HFFc6 (cell line): ENCODE data around the gene NSG2. TPM values are rescaled to one million over a fixed set of nuclear protein-coding genes. Genes with fewer than 3 reads are reported as not detected.

ENCODE experiments used
- DNase-seq: peaks from one replicate; pipeline ENCODE4 v3.0.0-alpha.2; 2018
- H3K27ac Mint-ChIP-seq: 2 replicates; pipeline ENCODE4 v1.8.0; 2020; ENCODE audit warnings: mild to moderate bottlenecking, mixed read lengths
- H3K27me3 Mint-ChIP-seq: 2 replicates; pipeline ENCODE4 v1.8.0; 2021; ENCODE audit warnings: mild to moderate bottlenecking, moderate library complexity, mixed read lengths; ENCODE audit not compliant: insufficient read depth
- H3K36me3 Mint-ChIP-seq: 2 replicates; pipeline ENCODE4 v1.8.0; 2021; ENCODE audit warnings: low read depth, mixed read lengths
- H3K4me1 Mint-ChIP-seq: 2 replicates; pipeline ENCODE4 v1.8.0; 2020; ENCODE audit warnings: low read depth, mixed read lengths
- H3K4me3 Mint-ChIP-seq: 2 replicates; pipeline ENCODE4 v1.8.0; 2020; ENCODE audit warnings: mild to moderate bottlenecking, moderate library complexity, mixed read lengths
- H3K9me3 Mint-ChIP-seq: 2 replicates; pipeline ENCODE4 v1.8.0; 2020; ENCODE audit warnings: mild to moderate bottlenecking, mixed read lengths
- CTCF ChIP-seq: fragments of 200-600 bp; sonication (generic); IDR thresholded peaks from 2 replicates; pipeline ENCODE4 v1.5.0; 2021; ENCODE audit warnings: antibody characterized with exemption, mild to moderate bottlenecking
- total RNA-seq, 6 experiments: library from RNA; stranded (reverse); fragmentation: NEBNext Ultra II Directional; extraction: Animal tissue kit (Norgen Biotek cat#: 25700); gene quantifications; 2 replicates in 1 of 6; 3 replicates in 5 of 6; pipeline ENCODE4 v1.2.3, GENCODE V29; 2021

Gene NSG2
- total RNA-seq, 6 experiments from 2014 or later = not detected

- no peak overlapping the region for H3K27ac Mint-ChIP-seq
- H3K4me1 Mint-ChIP-seq = no peaks in the 10 kb centered on the region
- H3K27me3 Mint-ChIP-seq = peaks cover 4% of the 10 kb centered on the region
- H3K4me3 Mint-ChIP-seq = no peak overlapping the region
- peaks cover 50% of the 10 kb centered on the region for H3K9me3 Mint-ChIP-seq
- H3K36me3 Mint-ChIP-seq = no peaks in the 10 kb centered on the region
- no peak for DNase-seq
- no peak for TF ChIP-seq CTCF
Observed at GRCh38 chr5:174149426-174149825, 103.9 kb downstream of the NSG2 start.

DNA sequence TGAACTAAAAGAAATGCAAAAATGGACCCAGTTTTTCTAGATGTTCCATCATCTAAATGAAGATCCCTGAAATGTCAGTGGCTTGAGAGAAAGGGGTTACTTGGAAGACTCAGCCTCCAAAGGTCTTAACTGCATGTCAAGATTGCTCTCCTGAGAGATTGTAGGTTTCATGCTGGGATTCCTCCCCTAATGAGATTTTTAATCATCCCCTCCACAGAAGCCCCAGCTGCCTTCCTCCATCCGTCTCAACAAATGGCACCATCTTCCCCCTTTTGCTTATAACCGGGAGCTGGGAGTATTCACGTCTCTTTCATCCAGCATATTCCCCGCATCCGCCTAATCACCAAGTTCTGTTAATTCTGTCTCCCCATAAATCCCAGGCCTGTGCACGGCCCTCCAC is 104.5 kb downstream of the NSG2 start:
- TF ChIP-seq CTCF = no peak
- Mint-ChIP-seq H3K36me3 (peaks cover 5% of the 10 kb centered on the region; the same call in 1 of the 2 replicates), H3K9me3 (peaks cover 51% of the 10 kb centered on the region), H3K4me3 (no peak overlapping the region), H3K4me1 (no peaks in the 10 kb centered on the region), H3K27me3 (peaks cover 2% of the 10 kb centered on the region), H3K27ac (no peak overlapping the region)
- no peak for DNase-seq

DNA sequence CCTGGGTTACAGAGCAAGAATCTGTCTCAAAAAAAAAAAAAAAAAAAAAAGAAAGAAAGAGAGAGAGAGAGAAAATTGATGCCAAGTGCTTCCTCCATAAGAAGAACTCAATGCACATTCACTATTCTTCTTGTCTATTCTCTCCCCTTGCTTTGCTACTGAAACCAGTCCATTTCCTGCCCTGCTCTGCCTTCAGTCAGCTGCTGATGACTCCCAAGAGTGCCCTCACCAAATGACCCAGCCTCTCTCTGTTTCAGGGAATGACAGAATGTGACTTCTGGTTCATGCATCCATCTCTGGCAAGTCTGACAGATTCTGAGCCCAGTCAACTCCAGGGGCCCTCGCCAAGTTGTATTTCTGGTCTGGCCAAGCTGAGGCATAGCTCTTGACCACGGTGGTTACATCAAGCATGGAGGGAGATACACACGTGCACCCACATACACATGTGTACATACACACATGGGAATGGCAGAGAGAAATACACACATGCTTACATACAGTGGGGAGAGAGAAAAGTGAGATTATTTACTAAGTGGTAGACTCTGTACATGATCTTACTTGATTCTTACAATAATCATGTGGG is 106.2 kb downstream of the NSG2 start:
- Mint-ChIP-seq H3K27ac (no peak overlapping the region), H3K36me3 (peaks cover 5% of the 10 kb centered on the region; the same call in 1 of the 2 replicates), H3K4me1 (no peaks in the 10 kb centered on the region), H3K9me3 (peaks cover 49% of the 10 kb centered on the region), H3K4me3 (no peak overlapping the region), H3K27me3 (peaks cover 2% of the 10 kb centered on the region)
- no peak for TF ChIP-seq CTCF
- DNase-seq = no peak

DNA sequence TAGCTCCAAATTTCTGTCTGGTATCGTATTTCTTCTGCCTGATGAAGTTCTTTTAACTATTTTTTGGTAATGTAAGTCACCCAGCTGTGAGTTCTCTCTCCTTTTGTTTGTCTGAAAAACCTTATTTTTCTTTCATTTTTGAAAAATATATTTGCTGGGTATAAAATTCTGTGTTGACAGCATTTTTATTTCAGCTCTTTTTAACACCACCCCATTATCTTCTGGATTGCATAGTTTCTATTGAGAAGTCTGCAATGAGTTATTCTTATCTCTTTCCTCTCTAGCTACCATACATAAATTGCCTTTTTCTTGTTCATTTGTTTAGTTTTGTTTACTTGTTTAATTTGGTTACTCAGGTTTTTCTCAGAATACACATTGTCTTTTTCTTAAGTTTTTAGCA is 109.1 kb downstream of the NSG2 start:
- Mint-ChIP-seq H3K27me3 (peaks cover 4% of the 10 kb centered on the region), H3K27ac (no peak overlapping the region), H3K9me3 (peaks cover 46% of the 10 kb centered on the region), H3K4me3 (no peak overlapping the region), H3K36me3 (peaks cover 5% of the 10 kb centered on the region; the same call in 1 of the 2 replicates), H3K4me1 (no peaks in the 10 kb centered on the region)
- DNase-seq = no peak
- TF ChIP-seq CTCF = no peak

DNA sequence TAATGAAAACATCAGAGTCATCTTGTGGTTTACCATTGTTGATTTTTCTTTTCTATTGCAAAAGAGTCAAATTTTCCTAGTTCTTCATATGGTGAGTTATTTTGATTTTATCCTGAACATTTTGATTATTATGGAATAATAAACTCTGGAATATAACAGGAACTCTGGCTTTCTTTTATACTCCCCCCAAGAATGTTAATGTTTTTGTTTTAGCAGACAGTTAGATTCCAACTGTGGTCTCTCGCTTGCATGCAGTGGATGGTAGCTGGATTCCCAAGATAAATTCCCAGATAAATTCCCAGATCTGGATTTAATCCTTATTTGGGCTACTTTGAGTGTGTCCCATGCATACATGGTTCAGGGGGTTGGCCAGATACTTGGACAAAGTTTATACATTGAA is 109.8 kb downstream of the NSG2 start:
- H3K4me1 Mint-ChIP-seq = no peaks in the 10 kb centered on the region
- peaks cover 44% of the 10 kb centered on the region for H3K9me3 Mint-ChIP-seq
- no peak for DNase-seq
- no peak overlapping the region for H3K4me3 Mint-ChIP-seq
- H3K27me3 Mint-ChIP-seq = peaks cover 4% of the 10 kb centered on the region
- TF ChIP-seq CTCF = no peak
- peaks cover 5% of the 10 kb centered on the region; the same call in 1 of the 2 replicates for H3K36me3 Mint-ChIP-seq
- H3K27ac Mint-ChIP-seq = no peak overlapping the region
